H1 (cell line): Measurements from ENCODE around the gene C11orf65. TPM values are rescaled to one million over a fixed set of nuclear protein-coding genes. Genes with fewer than 3 reads are reported as not detected.

ENCODE experiments used
- GTF2F1 ChIP-seq: IDR thresholded peaks from 2 replicates; pipeline ENCODE4 v1.6.1; 2012; ENCODE audit warnings: low read depth, low read length, improper control_type of control experiment, borderline replicate concordance
- polyA plus RNA-seq, 7 experiments: library from polyadenylated mRNA; depleted of rRNA in 3 of 7; stranded (reverse) in 5 of 7; unstranded in 2 of 7; fragments of >200 nt in 5 of 7; fragments of 200-250 nt in 2 of 7; gene quantifications; 1 replicate in 5 of 7; 2 replicates in 1 of 7; 4 replicates in 1 of 7; pipeline versions ENCODE4 v1.2.1 to v1.2.3, GENCODE V29; 2011 to 2013; ENCODE audit warnings: missing spikeins in 2 of 7, mixed read lengths in 2 of 7
- total RNA-seq: library from RNA; stranded (reverse); fragmentation: NEBNext Ultra II Directional; extraction: Animal tissue kit (Norgen Biotek cat#: 25700); gene quantifications from 2 replicates; pipeline ENCODE4 v1.2.1, GENCODE V29; 2021

The C11orf65 gene
- total and polyA plus RNA-seq, 2 of the 8 experiments (the other 6 are each of a cell fraction or from before 2014, with no cell fraction given) = 0.14 to 0.22 TPM

GRCh38 chr11:108483163-108483562 is 15.8 kb upstream of the C11orf65 start (continued):
- TF ChIP-seq GTF2F1 = no peak
